Bronchial epithelial cell (primary cell): ENCODE measurements around the gene CIAO2B. TPM values are rescaled to one million over a fixed set of nuclear protein-coding genes. Genes with fewer than 3 reads are reported as not detected.
A peak's percentile ranks its signal among the peaks of the same experiment; 100 is the strongest.
"Not testable (repeated sequence)": the region's sequence is repeated elsewhere in the genome, so short reads cannot be mapped to it uniquely, and the experiment has no call there.

Experiments used
- DNase-seq: peaks from one replicate; pipeline ENCODE4 v3.0.0-alpha.2; 2010; ENCODE audit warnings: low read depth
- FAIRE-seq: peaks from 2 replicates; lab custom pipeline; 2011; peaks lifted over from hg19 to GRCh38; lab: Jason Lieb, UNC
- H3K27me3 ChIP-seq: 2 replicates; pipeline ENCODE4 v1.5.1; 2011; ENCODE audit warnings: low read length; ENCODE audit not compliant: control insufficient read depth, insufficient read depth
- H3K36me3 ChIP-seq: 2 replicates; pipeline ENCODE4 v1.5.1; 2011; ENCODE audit warnings: low read length; ENCODE audit not compliant: control insufficient read depth, insufficient read depth
- H3K4me3 ChIP-seq: 2 replicates; pipeline ENCODE4 v1.5.1; 2011; ENCODE audit warnings: mild to moderate bottlenecking, low read depth, low read length, control low read depth
- total RNA-seq: library from RNA; depleted of rRNA; stranded (reverse); fragments of >200 nt; gene quantifications from 2 replicates; pipeline ENCODE4 v1.2.1, GENCODE V29; 2014
- TF ChIP-seq, protein P1 (sequence below): IDR thresholded peaks from 2 replicates; pipeline ENCODE4 v1.5.1; 2011; ENCODE audit warnings: mild to moderate bottlenecking, moderate library complexity, low read length, control low read depth, inconsistent platforms; ENCODE audit not compliant: insufficient read depth, severe bottlenecking

Gene CIAO2B
- total RNA-seq, 1 donor from 2014 or later = 227 TPM

DNA sequence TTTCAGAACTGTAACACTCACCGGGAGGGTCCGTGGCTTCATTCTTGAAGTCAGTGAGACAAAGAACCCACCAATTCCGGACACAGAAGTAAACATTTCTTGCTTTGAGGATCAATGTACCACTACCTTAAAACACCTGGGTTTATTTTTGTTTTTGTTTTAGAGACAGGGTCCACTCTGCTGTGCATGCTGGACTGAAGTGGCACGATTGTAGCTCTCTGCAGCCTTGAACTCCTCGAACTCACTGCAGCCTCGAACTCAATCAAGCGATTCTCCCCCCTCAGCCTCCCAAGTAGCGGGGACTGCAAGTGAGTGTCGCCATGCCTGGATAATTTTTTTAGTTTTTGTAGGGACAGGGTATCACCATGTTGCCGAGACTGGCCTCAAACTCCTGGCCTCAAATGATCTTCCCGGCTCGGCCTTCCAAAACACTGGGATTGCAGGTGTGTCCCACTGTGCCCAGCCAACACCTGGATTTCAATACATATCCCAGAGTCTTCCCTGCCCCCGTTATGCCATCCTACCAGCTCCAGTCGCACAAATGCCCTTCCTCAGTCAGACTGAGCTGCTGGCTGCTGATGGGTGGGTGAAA is 41.2 kb upstream of the CIAO2B start:
- H3K36me3 ChIP-seq = no peaks in the 10 kb centered on the region
- TF ChIP-seq, protein P1, sequence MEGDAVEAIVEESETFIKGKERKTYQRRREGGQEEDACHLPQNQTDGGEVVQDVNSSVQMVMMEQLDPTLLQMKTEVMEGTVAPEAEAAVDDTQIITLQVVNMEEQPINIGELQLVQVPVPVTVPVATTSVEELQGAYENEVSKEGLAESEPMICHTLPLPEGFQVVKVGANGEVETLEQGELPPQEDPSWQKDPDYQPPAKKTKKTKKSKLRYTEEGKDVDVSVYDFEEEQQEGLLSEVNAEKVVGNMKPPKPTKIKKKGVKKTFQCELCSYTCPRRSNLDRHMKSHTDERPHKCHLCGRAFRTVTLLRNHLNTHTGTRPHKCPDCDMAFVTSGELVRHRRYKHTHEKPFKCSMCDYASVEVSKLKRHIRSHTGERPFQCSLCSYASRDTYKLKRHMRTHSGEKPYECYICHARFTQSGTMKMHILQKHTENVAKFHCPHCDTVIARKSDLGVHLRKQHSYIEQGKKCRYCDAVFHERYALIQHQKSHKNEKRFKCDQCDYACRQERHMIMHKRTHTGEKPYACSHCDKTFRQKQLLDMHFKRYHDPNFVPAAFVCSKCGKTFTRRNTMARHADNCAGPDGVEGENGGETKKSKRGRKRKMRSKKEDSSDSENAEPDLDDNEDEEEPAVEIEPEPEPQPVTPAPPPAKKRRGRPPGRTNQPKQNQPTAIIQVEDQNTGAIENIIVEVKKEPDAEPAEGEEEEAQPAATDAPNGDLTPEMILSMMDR = no peak
- FAIRE-seq = no peak
- DNase-seq = no peak
- H3K4me3 ChIP-seq = no peak overlapping the region
- H3K27me3 ChIP-seq = no peaks in the 10 kb centered on the region

DNA sequence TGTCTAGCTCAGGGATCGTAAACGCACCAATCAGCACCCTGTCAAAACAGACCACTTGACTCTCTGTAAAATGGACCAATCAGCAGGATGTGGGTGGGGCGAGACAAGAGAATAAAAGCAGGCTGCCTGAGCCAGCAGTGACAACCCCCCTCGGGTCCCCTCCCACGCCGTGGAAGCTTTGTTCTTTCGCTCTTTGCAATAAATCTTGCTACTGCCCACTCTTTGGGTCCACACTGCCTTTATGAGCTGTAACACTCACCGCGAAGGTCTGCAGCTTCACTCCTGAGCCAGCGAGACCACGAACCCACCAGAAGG is 40.7 kb upstream of the CIAO2B start:
- H3K27me3 ChIP-seq, DNase-seq, H3K36me3 ChIP-seq, FAIRE-seq, H3K4me3 ChIP-seq: not testable (repeated sequence)

DNA sequence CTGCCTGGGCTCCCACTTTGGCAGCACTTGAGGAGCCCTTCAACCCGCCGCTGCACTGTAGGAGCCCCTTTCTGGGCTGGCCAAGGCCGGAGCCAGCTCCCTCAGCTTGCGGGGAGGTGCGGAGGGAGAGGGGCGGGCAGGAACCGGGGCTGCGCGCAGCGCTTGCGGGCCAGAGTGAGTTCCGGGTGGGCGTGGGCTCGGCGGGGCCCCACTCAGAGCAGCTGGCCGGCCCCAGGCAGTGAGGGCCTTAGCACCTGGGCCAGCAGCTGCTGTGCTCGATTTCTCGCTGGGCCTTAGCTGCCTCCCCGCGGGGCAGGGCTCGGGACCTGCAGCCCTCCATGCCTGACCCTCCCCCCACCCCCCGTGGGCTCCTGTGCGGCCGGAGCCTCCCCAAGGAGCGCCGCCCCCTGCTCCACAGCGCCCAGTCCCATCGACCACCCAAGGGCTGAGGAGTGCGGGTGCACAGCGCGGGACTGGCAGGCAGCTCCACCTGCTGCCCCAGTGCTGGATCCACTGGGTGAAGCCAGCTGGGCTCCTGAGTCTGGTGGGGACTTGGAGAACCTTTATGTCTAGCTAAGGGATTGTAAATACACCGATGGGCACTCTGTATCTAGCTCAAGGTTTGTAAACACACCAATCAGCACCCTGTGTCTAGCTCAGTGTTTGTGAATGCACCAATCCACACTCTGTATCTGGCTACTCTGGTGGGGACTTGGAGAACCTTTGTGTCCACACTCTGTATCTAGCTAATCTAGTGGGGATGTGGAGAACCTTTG is 40.1 kb upstream of the CIAO2B start:
- H3K4me3 ChIP-seq, DNase-seq, H3K27me3 ChIP-seq, FAIRE-seq, H3K36me3 ChIP-seq: not testable (repeated sequence)

DNA sequence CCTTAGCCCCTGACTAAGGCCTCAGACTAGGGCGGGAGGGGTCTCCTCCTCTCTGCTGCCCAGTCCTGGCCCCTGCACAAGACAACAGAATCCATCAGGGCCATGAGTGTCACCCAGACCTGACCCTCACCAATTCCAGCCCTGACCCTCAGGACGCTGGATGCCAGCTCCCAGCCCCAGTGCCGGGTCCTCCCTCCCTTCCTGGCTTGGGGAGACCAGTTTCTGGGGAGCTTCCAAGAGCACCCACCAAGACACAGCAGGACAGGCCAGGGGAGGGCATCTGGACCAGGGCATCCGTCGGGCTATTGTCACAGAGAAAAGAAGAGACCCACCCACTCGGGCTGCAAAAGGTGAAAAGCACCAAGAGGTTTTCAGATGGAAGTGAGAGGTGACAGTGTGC is 39.5 kb upstream of the CIAO2B start:
- FAIRE-seq = no peak

DNA sequence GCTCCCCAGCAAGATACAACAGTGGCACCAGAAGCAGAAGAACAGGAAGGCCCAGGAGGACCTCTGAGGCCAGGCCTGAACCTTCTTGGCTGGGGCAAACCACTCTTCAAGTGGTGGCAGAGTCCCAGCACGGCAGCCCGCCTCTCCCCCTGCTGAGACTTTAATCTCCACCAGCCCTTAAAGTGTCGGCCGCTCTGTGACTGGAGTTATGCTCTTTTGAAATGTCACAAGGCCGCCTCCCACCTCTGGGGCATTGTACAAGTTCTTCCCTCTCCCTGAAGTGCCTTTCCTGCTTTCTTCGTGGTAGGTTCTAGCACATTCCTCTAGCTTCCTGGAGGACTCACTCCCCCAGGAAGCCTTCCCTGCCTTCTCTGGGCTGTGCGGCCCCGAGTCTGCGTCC is 38.8 kb upstream of the CIAO2B start:
- H3K4me3 ChIP-seq = no peak overlapping the region
- FAIRE-seq = no peak
- no peaks in the 10 kb centered on the region for H3K27me3 ChIP-seq
- TF ChIP-seq, protein P1 = no peak
- H3K36me3 ChIP-seq = no peaks in the 10 kb centered on the region
- DNase-seq = no peak

More for the DNA sequence above, 39.5 kb upstream of the CIAO2B start:
- Histone ChIP-seq H3K27me3 (no peaks in the 10 kb centered on the region), H3K36me3 (no peaks in the 10 kb centered on the region), H3K4me3 (no peak overlapping the region)
- TF ChIP-seq, protein P1 = no peak
- DNase-seq = no peak

DNA sequence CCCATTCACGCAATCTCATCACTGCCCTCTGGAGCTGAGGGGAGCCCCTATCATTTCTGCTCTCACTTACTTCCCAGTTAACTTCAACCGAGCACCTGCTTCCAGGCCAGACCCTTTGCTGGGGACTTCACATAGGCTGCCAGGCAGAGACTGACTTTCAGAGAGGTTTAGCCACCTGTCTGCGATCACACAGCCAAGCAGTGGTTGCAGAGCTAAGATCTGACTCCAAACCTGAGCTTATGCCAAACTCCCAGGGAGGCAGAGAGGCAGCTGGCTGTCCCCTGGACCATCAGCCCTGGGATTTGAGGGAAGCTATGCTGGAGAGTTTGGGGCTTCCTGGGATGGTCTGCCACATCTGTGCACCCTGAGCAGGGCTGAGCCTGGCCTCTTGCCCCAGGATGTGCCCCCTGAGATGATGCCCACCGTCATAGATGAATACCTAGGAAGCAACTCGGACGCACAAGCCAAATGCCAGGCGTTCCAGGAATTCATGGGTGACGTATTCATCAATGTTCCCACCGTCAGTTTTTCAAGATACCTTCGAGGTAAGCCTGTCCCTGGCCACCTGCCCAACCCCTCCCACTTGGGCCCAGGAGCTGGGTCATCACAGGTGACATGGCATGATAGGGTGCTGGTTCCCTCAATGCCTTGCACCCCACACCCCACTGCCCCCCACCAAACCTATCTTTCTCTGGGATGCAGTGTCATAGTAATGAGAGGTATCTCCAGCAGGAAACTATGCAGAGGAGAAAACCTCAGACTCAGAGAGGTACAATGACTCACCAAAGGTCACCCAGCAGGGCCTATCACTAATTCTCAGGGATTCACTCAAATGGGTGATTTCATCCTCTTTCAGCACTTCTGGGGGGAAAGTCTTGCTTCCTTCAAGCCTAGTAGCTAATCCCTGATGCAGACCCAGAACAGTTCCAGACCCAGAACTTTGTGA is 36.8 kb upstream of the CIAO2B start:
- Histone ChIP-seq H3K4me3 (no peak overlapping the region), H3K36me3 (no peaks in the 10 kb centered on the region), H3K27me3 (no peaks in the 10 kb centered on the region)
- TF ChIP-seq, protein P1 = no peak
- DNase-seq (peak; percentile 35), FAIRE-seq (peak; percentile 7)
